Measurements from ENCODE around the gene FARP1.

GRCh38 chr13:98295371-98295770 lies 152.5 kb downstream of the FARP1 start:
- TF ChIP-seq CTCF (IDR thresholded peaks at IDR 0.05) (no peak), POLR2AphosphoS5 (IDR thresholded peaks at IDR 0.05; ENCODE audit: insufficient read depth in 1 of 2, low read depth in 1 of 2) (no peak), POLR2A (IDR thresholded peaks at IDR 0.05) (no peak)
